ENCODE results near the gene RAB38. TPM values are rescaled to one million over a fixed set of nuclear protein-coding genes. Genes with fewer than 3 reads are reported as not detected.

Gene RAB38
- total and polyA plus RNA-seq, 2 experiments from 2014 or later = 8.8 to 14.2 TPM

- TF ChIP-seq ZNF462 (CRISPR knock-in tag; IDR thresholded peaks at IDR 0.05) (no peak), NANOG (IDR thresholded peaks at IDR 0.05; ENCODE audit: borderline replicate concordance) (no peak), ETS1 (IDR thresholded peaks at IDR 0.05) (no peak), EZH2 (IDR thresholded peaks at IDR 0.05; ENCODE audit: low read depth, unreplicated experiment) (no peak)
These were observed 13.1 kb upstream of the RAB38 start (continued) for GRCh38 chr11:88188251-88188931.

DNA sequence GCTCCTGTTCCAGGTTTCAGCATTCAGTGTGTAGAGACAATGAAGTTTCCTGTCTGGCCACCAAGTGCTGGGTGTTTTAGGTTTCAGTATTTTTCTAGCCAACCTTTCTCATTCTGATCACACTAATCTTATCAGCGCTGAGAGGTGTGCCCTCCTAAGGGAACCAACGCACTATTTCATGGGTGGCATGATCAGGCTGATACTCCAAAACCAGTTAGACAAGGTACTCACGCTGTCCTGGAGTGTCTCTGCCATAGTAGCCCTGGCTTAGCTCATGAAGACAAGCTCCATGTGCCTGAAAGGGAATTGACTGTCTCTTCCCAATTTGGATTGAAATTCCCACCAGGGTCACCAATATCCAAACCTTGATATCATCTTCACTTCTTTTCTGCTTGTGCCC, 8.0 kb upstream of the RAB38 start:
- no peaks in the 10 kb centered on the region for H3F3A ChIP-seq (replicated peaks; ENCODE audit: low read depth)
- no peak overlapping the region for H3K4me2 ChIP-seq
- no peaks in the 10 kb centered on the region for H4K20me1 ChIP-seq (replicated peaks; ENCODE audit: insufficient read depth)
- no peak overlapping the region for H2AFZ ChIP-seq
- Mint-ChIP-seq H3K27ac (no peak overlapping the region), H3K4me3 (no peak overlapping the region), H3K4me1 (peaks cover 13% of the 10 kb centered on the region), H3K9me3 (no peaks in the 10 kb centered on the region; the same call in 2 of the 3 replicates), H3K36me3 (ENCODE audit: low read depth) (no peaks in the 10 kb centered on the region; the same call in 2 of the 3 replicates), H3K27me3 (ENCODE audit: insufficient read depth, low read depth, poor library complexity) (peaks cover 3% of the 10 kb centered on the region)
- H3K4me3 ChIP-seq = no peak overlapping the region
- H3K27ac ChIP-seq (ENCODE audit: low read depth) = no peak overlapping the region
- 0 out of 2 replicates have a peak, but pooled peaks cover 2% of the 10 kb centered on the region for H3K9me2 ChIP-seq (ENCODE audit: insufficient read depth)
- peaks cover 7% of the 10 kb centered on the region; the same call in 1 of the 2 replicates for H3K4me1 ChIP-seq (ENCODE audit: insufficient read depth)
- no peak for TF ChIP-seq ZNF331 (CRISPR knock-in tag; IDR thresholded peaks at IDR 0.05; ENCODE audit: low read depth)
- no peak for TF ChIP-seq ZNF114 (CRISPR knock-in tag; IDR thresholded peaks at IDR 0.05)
- no peak for TF ChIP-seq CREB1 (CRISPR knock-in tag; IDR thresholded peaks at IDR 0.05; ENCODE audit: low read depth)
- no peak for ATAC-seq
- H3K79me2 ChIP-seq (replicated peaks; ENCODE audit: insufficient read depth) = no peaks in the 10 kb centered on the region
- no peaks in the 10 kb centered on the region for H3K27me3 ChIP-seq (ENCODE audit: insufficient read depth)
- no peak for DNase-seq (ENCODE audit: low spot score)
- no peaks in the 10 kb centered on the region for H3K36me3 ChIP-seq (ENCODE audit: insufficient read depth)

All from GM23338 (cell line).